ENCODE data around the gene SLC9A8.

DNA sequence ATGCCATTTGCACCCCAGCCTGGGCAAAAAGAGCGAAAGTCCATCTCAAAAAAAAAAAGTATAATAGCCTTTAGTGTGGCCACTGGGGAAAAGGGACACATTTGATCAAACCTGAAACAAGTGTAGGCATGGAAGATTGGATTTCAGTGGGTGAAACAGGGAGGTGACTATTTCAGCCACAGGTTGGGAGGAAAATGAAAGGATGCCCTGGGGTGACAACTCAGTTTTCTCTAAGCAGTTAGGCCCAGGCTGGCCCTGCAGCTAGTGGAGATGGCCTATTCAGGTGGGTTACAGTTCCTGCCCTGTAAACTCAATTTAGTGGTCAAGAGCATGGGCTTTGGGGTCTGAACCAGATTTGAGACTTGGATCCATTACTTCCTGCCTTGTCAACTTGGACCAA is 66.3 kb downstream of the SLC9A8 start:
- TF ChIP-seq POLR2A (IDR thresholded peaks at IDR 0.05; ENCODE audit: low read depth, low read length), result no peak
- no peak for TF ChIP-seq TAF1 (IDR thresholded peaks at IDR 0.05; ENCODE audit: borderline replicate concordance, low read depth, low read length)
